Osteocyte (in vitro differentiated cells): Measurements from ENCODE around the gene HOXA2. TPM values are rescaled to one million over a fixed set of nuclear protein-coding genes. Genes with fewer than 3 reads are reported as not detected.

Experiments used
- DNase-seq: peaks from one replicate; pipeline ENCODE4 v3.0.0; 2021; ENCODE audit warnings: mixed read lengths; ENCODE audit not compliant: unreplicated experiment; ENCODE audit errors: extremely low spot score
- H3K27ac Mint-ChIP-seq: one replicate; pipeline ENCODE4 v1.8.0; 2021; ENCODE audit warnings: mild to moderate bottlenecking, mixed read lengths; ENCODE audit not compliant: unreplicated experiment
- H3K27me3 Mint-ChIP-seq: one replicate; pipeline ENCODE4 v1.8.0; 2021; ENCODE audit warnings: mixed read lengths; ENCODE audit not compliant: unreplicated experiment
- H3K36me3 Mint-ChIP-seq: one replicate; pipeline ENCODE4 v1.8.0; 2021; ENCODE audit warnings: mixed read lengths; ENCODE audit not compliant: unreplicated experiment
- H3K4me1 Mint-ChIP-seq: one replicate; pipeline ENCODE4 v1.8.0; 2021; ENCODE audit warnings: mixed read lengths; ENCODE audit not compliant: unreplicated experiment
- H3K4me3 Mint-ChIP-seq: one replicate; pipeline ENCODE4 v1.8.0; 2021; ENCODE audit warnings: mild to moderate bottlenecking, moderate library complexity, mixed read lengths; ENCODE audit not compliant: unreplicated experiment
- H3K9me3 Mint-ChIP-seq: one replicate; pipeline ENCODE4 v1.8.0; 2021; ENCODE audit warnings: mixed read lengths; ENCODE audit not compliant: unreplicated experiment
- CTCF ChIP-seq: fragments of 200-600 bp; sonication (generic); IDR thresholded peaks from 2 replicates; pipeline ENCODE4 v1.5.0; 2021; ENCODE audit warnings: antibody characterized with exemption, mild to moderate bottlenecking, moderate library complexity
- total RNA-seq: library from RNA; stranded (reverse); gene quantifications from 2 replicates; pipeline ENCODE4 v1.2.1, GENCODE V29; 2021

The HOXA2 gene
- total RNA-seq, 1 donor from 2014 or later: not detected

DNA sequence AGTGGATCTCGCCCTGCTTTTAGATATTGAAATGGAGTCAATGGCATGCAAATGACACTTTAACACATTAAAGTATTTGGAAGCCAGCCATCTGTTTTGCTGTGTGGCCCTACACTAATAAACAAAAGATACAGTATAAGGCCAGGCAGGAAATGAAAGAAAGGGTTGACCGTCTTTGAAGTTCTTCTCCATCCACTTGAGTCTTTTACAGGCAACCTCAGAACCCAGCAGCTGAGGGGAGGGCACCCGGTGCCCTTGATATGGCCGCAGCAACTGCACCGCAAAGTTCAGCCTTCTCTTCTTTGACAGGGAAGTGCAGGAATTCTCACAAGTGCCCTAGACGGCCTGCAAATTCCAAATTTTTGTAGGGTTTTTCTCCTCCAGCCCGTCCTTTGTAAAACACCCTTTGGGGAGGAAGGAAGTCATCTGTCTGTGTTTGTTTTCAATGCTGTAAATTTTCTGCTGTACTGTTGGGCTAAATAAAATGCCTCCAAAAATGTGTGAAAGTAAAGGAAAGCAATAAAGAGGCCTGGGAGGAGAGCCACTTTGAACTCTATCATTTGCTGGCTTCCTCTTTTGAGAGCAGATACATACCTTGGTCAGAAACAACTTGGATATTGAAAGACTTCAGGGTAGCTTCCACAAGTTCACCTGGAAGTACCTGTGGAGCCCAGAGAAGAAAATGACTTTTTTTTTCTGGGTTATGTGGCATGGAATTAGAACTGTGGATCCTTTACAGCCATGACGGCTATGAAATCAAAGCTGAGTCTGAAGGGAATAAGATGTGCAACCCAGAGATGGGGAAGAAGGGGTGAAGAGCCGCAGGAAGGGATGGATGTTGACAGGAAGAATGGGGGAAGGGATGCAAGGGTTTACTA, 10.3 kb downstream of the HOXA2 start:
- Mint-ChIP-seq H3K27ac (no peak overlapping the region), H3K36me3 (no peaks in the 10 kb centered on the region), H3K27me3 (peaks cover 77% of the 10 kb centered on the region), H3K9me3 (no peaks in the 10 kb centered on the region), H3K4me1 (peaks cover 8% of the 10 kb centered on the region), H3K4me3 (no peak overlapping the region)
- no peak for DNase-seq
- no peak for TF ChIP-seq CTCF

DNA sequence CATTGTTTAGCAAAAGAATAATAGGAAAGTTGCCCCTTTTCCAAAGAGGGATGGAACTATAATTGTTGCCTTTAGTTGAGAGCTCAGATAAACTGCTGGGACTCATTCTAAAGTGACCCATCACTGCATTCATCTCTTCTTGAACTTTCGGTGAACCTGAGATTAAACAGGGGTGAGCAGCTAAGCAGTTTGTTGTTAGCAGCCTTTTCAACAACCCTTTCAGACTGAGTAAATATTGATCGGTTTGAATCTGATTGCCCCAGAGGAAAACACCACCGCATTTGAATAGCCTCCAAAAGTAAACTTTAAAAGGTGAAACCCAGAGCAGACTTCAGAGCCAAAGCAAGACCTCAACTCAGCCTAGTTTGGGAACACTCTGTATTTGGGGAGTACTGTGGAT, 11.4 kb downstream of the HOXA2 start:
- H3K4me3 Mint-ChIP-seq: no peak overlapping the region
- peaks cover 71% of the 10 kb centered on the region for H3K27me3 Mint-ChIP-seq
- no peaks in the 10 kb centered on the region for H3K9me3 Mint-ChIP-seq
- TF ChIP-seq CTCF: no peak
- H3K4me1 Mint-ChIP-seq: peaks cover 2% of the 10 kb centered on the region
- H3K36me3 Mint-ChIP-seq: no peaks in the 10 kb centered on the region
- no peak for DNase-seq
- no peak overlapping the region for H3K27ac Mint-ChIP-seq

DNA sequence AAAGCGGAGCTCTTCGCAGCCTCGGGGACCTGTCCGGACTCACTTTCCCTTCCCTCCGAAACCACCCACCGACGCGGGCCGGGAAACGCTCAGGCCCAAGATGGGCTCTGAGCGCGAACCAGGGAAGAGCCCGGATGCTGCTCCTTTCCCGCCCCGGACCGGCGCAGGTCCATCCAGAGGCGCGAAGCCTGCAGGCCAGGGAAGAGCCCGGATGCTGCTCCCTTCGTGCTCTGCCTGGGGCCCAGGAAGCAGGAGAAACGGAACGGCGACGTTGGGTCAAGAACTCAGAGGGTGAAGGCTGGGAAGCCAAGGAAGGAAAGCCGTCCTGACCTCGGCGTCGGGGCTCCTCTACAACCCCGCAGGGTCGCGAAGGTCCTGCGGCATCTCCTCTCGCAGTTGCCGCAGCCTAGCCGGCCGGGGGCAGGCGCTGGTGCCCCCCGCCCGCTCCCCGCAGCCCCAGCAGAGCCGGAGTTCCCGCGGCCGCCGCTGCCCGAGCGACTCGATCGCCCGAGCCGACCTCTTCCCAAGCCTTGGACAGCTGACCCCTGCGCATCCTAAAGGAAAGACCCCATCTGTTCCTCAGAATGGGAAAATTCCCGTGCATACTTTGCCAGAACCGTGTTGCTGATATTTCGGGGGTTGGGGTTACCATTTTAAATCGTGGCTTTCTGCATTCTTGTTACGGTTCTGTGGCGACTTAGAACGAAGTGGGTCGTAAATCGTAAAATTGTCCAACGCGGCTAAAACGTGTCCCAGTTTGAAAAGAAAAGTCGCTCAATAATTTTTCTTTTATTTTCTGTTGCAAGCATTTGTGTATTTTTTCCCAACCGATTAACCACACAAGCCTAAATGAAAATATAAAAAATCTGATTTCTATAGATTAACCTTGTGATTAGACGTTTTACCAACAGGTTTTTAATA, 14.2 kb downstream of the HOXA2 start:
- no peak for TF ChIP-seq CTCF
- H3K27ac Mint-ChIP-seq: no peak overlapping the region
- no peaks in the 10 kb centered on the region for H3K36me3 Mint-ChIP-seq
- H3K27me3 Mint-ChIP-seq: peaks cover 45% of the 10 kb centered on the region
- no peaks in the 10 kb centered on the region for H3K4me1 Mint-ChIP-seq
- no peak for DNase-seq
- H3K4me3 Mint-ChIP-seq: no peak overlapping the region
- no peaks in the 10 kb centered on the region for H3K9me3 Mint-ChIP-seq

DNA sequence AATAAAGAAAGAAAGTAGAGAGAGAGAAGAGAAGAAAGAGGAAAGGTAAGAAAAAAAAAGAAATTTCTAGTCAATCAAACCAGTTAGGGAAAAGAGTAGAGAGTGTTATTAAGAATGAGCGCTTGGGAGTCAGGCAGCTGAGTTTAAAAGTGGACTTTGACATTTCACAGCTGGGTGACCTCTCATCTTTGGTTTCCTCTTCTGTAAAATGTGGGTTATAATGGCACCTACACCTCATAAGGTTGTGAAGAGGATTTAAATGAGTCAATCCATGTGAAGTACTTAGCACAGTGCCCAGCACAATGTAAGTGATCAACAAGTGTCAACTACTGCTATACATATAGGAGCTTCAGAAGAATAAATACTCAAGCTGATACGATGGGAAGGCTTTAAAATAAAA, 18.8 kb downstream of the HOXA2 start:
- no peaks in the 10 kb centered on the region for H3K4me1 Mint-ChIP-seq
- no peak for DNase-seq
- H3K4me3 Mint-ChIP-seq: no peak overlapping the region
- peaks cover 2% of the 10 kb centered on the region for H3K27me3 Mint-ChIP-seq
- no peak for TF ChIP-seq CTCF
- no peaks in the 10 kb centered on the region for H3K9me3 Mint-ChIP-seq
- H3K27ac Mint-ChIP-seq: no peak overlapping the region
- H3K36me3 Mint-ChIP-seq: no peaks in the 10 kb centered on the region

DNA sequence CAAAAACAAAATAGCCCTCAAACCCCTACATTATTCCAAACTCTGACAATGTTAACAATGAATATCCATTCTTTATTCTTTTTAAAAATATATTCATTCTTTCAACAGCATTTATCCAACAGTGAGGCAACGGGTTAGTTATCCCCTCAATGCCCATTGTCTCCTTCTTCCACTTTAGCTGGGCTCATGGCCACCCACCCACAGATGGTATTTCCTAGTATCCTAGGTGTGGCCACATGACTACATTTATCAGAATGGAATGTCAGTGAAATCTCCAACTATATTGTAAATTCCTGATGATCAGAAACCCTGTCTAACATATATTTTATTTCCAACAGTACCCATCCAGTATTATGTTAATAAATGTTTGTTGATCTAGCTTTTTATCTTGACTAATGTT, 20.3 kb downstream of the HOXA2 start:
- Mint-ChIP-seq H3K4me3 (no peak overlapping the region), H3K9me3 (no peaks in the 10 kb centered on the region), H3K27me3 (peaks cover 2% of the 10 kb centered on the region), H3K4me1 (no peaks in the 10 kb centered on the region), H3K36me3 (no peaks in the 10 kb centered on the region), H3K27ac (no peak overlapping the region)
- no peak for DNase-seq
- TF ChIP-seq CTCF: no peak
